Measurements from ENCODE around the gene TRIM17. TPM values are rescaled to one million over a fixed set of nuclear protein-coding genes. Genes with fewer than 3 reads are reported as not detected.

The TRIM17 gene
- total RNA-seq, 4 donors from 2014 or later: not detected

DNA sequence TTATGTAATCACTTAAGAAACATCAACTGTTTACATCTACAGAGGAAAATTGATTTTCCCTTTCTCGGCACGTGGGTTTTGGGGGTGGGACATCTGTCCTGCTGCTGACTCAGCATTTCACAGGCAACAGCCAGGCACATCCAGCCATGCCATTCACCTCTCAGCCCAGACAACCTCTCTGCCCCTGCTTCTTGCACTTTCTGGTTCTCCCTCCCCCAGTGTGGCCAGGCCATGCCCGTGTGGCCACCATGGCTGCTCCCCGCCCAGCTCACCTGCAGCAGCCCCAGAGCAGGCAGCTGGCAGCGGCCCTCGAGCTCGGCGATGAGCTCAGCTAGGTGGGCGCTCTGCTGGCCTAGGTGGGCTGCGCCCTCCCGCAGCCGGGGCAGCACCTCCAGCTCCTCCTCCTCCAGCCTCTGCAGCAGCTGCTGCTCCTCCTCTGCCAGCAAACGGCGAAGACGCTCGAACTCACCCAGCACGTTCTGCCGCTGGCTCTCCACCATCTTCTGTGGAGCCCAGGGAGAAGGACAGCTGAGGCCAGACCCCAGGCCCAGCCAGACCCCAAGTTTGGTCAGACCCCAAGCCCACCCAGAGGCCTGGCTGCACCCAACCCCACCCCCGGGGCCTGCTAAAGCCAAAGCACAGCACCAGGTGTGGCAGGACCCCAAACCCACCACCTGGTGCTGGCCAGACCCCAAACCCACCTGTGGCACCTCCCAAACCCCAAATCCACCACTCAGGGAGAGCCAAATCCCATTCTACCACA lies 15.8 kb downstream of the TRIM17 start:
- Histone ChIP-seq H3K36me3 (peaks cover 0 to 25% (median 5%) of the 10 kb centered on the region in 4 donors), H3K9me3 (no peaks in the 10 kb centered on the region), H3K27me3 (no peaks in the 10 kb centered on the region), H3K4me1 (peaks cover 12 to 24% (median 21%) of the 10 kb centered on the region in 4 donors), H3K4me3 (no peak overlapping the region), H3K27ac (no peak overlapping the region)
- no peak for DNase-seq
- TF ChIP-seq POLR2A (IDR thresholded peaks at IDR 0.05): no peak
- no peak for TF ChIP-seq EP300 (IDR thresholded peaks at IDR 0.05; ENCODE audit: low read depth)
- TF ChIP-seq, protein P1, sequence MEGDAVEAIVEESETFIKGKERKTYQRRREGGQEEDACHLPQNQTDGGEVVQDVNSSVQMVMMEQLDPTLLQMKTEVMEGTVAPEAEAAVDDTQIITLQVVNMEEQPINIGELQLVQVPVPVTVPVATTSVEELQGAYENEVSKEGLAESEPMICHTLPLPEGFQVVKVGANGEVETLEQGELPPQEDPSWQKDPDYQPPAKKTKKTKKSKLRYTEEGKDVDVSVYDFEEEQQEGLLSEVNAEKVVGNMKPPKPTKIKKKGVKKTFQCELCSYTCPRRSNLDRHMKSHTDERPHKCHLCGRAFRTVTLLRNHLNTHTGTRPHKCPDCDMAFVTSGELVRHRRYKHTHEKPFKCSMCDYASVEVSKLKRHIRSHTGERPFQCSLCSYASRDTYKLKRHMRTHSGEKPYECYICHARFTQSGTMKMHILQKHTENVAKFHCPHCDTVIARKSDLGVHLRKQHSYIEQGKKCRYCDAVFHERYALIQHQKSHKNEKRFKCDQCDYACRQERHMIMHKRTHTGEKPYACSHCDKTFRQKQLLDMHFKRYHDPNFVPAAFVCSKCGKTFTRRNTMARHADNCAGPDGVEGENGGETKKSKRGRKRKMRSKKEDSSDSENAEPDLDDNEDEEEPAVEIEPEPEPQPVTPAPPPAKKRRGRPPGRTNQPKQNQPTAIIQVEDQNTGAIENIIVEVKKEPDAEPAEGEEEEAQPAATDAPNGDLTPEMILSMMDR (IDR thresholded peaks at IDR 0.05): no peak
- no peak for TF ChIP-seq POLR2AphosphoS5 (IDR thresholded peaks at IDR 0.05)
- intact Hi-C loops (cut with DNase I; ENCODE audit: low total_unique reads): no loop called here
- in situ Hi-C loops (cut with MboI; ENCODE audit: low pct_ligation_motif_present in 1 of 4, low pct_unique_long_range_greater_than_20kb in 1 of 4, low sequenced_read_pairs in 3 of 4): no loop called here
- WGBS, 2 donors (ENCODE audit: low coverage in 1 of 2): 94 to 100% methylated on average over 3 to 19 of the region's 19 CpGs

DNA sequence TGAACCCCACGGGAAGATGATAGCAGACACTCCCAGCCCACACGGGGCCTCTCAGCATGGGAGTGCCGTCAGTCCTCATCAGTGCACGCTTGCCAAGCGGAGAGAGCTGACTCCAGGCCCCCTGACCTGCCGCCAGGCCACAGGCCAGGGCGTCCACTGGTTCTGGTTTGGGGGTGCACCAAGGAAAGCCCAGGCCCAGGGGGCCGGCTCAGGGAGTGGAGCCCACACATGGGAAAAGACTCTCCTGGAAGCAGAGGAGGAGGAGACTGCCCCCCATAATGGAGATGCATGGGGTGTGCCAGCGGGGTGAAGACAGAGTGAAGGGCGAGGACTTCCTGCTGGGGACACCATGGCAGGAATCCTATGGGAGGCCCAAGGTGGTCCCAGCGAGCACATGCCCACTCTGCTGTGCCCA lies 16.4 kb downstream of the TRIM17 start:
- DNase-seq: no peak
- peaks cover 6 to 18% (median 16%) of the 10 kb centered on the region in 4 donors for H3K4me1 ChIP-seq
- TF ChIP-seq, protein P1 (IDR thresholded peaks at IDR 0.05): no peak
- TF ChIP-seq POLR2AphosphoS5 (IDR thresholded peaks at IDR 0.05) (no peak), EP300 (IDR thresholded peaks at IDR 0.05; ENCODE audit: low read depth) (no peak), POLR2A (IDR thresholded peaks at IDR 0.05) (no peak)
- H3K4me3 ChIP-seq: no peak overlapping the region
- peaks cover 0 to 25% (median 6%) of the 10 kb centered on the region in 4 donors for H3K36me3 ChIP-seq
- H3K27ac ChIP-seq: no peak overlapping the region
- WGBS, 2 donors (ENCODE audit: low coverage in 1 of 2): 88 to 92% methylated on average over 2 to 11 of the region's 11 CpGs
- H3K9me3 ChIP-seq: no peaks in the 10 kb centered on the region
- in situ Hi-C loops (cut with MboI; ENCODE audit: low pct_ligation_motif_present in 1 of 4, low pct_unique_long_range_greater_than_20kb in 1 of 4, low sequenced_read_pairs in 3 of 4) (no loop called here), intact Hi-C loops (cut with DNase I; ENCODE audit: low total_unique reads) (no loop called here)
- no peaks in the 10 kb centered on the region for H3K27me3 ChIP-seq

DNA sequence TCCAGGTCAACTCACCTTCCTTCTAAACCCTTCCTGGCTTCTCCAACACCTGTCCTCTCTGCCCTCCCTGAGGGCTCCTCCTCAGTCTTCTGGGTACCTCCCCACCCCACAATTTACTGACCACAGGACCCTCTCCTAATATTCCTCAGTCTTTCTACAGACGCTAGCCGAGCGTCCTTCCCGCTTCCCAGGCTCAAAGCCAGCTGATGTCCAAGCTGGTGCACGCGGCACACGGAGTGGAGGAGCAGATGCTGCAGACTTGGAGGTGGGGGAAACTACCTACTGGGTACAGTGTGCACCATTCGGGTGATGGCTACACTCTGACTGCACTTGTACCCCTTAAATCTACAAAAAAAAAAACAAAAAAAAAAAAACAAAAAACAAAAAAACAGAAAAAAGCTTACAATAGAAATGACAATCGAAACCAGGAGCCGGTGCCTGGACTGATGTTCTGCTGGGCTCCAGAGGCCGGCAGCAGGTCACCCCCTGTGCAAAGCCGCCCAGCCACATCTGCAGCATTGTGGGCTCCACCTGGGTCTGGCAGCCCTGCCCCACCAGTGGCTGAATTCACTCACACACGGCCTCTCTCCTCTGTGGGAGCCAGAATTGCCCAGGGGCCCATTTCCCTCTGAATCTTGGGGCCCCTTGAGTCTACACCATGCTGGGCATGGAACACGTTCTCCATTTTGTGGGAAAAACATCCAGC lies 17.0 kb downstream of the TRIM17 start:
- H3K36me3 ChIP-seq: peaks cover 0 to 25% (median 6%) of the 10 kb centered on the region in 4 donors
- no peak for TF ChIP-seq POLR2AphosphoS5 (IDR thresholded peaks at IDR 0.05)
- TF ChIP-seq POLR2A (IDR thresholded peaks at IDR 0.05): no peak
- no peak for TF ChIP-seq EP300 (IDR thresholded peaks at IDR 0.05; ENCODE audit: low read depth)
- TF ChIP-seq, protein P1 (IDR thresholded peaks at IDR 0.05): no peak
- H3K4me1 ChIP-seq: peaks cover under 1 to 13% (median 10%) of the 10 kb centered on the region in 4 donors
- no peak for DNase-seq
- no peak overlapping the region for H3K4me3 ChIP-seq
- 95 to 100% methylated on average over 5 to 14 of the region's 14 CpGs for WGBS, 2 donors (ENCODE audit: low coverage in 1 of 2)
- H3K27me3 ChIP-seq: no peaks in the 10 kb centered on the region
- intact Hi-C loops (cut with DNase I; ENCODE audit: low total_unique reads): no loop called here
- no peak overlapping the region for H3K27ac ChIP-seq
- in situ Hi-C loops (cut with MboI; ENCODE audit: low pct_ligation_motif_present in 1 of 4, low pct_unique_long_range_greater_than_20kb in 1 of 4, low sequenced_read_pairs in 3 of 4): no loop called here
- H3K9me3 ChIP-seq: no peaks in the 10 kb centered on the region

DNA sequence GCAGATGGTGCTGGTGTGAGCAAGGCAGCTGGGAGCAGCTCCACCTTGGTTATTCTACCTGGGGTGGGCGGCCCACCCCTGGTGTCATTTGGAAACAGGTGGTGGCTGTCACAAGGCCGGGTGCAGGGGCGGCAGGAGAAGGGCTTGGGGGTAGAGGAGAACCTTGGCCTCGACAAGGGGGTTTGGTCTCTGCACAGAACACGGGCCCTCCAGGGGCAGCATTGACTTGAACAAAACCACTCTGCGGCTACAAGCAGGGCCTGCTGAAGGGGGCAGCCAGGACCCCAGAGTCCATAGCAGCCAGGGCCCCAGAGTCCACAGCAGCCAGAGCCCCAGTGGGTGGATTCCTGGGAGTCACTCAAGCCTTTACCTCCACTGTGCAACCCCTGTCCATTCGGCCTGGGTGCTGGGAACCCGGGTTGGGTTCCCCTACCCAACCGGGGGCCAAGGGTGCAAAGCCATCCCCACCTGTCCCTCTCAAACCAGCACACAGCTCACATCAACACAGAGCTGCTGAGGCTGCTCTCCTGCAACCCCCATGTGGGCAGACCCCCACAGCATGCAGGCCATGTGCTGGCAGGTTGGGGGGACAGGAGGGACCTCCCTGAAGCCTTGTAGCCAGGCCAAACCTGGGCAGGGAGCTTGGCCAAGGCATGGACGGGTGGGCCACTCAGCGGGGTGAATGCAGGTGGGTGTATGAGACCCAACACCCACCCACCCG lies 17.8 kb downstream of the TRIM17 start:
- DNase-seq: no peak
- peaks cover 0 to 5% (median 4%) of the 10 kb centered on the region in 4 donors for H3K4me1 ChIP-seq
- TF ChIP-seq POLR2AphosphoS5 (IDR thresholded peaks at IDR 0.05) (no peak), EP300 (IDR thresholded peaks at IDR 0.05; ENCODE audit: low read depth) (no peak), POLR2A (IDR thresholded peaks at IDR 0.05) (no peak)
- TF ChIP-seq, protein P1 (IDR thresholded peaks at IDR 0.05): no peak
- H3K9me3 ChIP-seq: no peaks in the 10 kb centered on the region
- WGBS, 2 donors (ENCODE audit: low coverage in 1 of 2): 83 to 94% methylated on average over 1 to 7 of the region's 12 CpGs
- peaks cover 0 to 25% (median 6%) of the 10 kb centered on the region in 4 donors for H3K36me3 ChIP-seq
- no peaks in the 10 kb centered on the region for H3K27me3 ChIP-seq
- in situ Hi-C loops (cut with MboI; ENCODE audit: low pct_ligation_motif_present in 1 of 4, low pct_unique_long_range_greater_than_20kb in 1 of 4, low sequenced_read_pairs in 3 of 4): no loop called here
- no peak overlapping the region for H3K4me3 ChIP-seq
- intact Hi-C loops (cut with DNase I; ENCODE audit: low total_unique reads): no loop called here
- no peak overlapping the region for H3K27ac ChIP-seq
